NCI-H1092 (cell line): ENCODE measurements around the gene SPG21.

Source experiments
- DNase-seq: peaks from one replicate; lab custom pipeline; 2025; lab: John Stamatoyannopoulos, UW

SPG21 gene

DNA sequence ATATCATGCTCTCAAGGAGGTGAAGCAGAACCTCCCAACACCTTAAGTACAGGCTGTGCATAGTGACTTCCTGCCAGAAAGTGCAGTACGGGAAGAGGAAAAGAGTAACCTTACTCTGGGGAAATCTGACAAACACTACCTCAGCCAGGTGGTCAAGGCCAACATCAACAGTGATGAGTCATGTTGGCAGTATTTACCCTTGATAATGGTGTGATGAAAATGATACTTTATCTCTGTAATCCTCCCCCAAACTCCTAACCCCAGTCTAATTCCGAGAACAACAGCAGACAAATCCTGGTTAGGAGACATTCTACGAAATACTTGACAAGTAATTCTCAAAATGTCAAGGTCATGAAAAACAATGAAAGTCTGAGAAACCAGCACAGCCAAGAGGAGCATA lies 51.5 kb downstream of the SPG21 start:
- DNase-seq = no peak

DNA sequence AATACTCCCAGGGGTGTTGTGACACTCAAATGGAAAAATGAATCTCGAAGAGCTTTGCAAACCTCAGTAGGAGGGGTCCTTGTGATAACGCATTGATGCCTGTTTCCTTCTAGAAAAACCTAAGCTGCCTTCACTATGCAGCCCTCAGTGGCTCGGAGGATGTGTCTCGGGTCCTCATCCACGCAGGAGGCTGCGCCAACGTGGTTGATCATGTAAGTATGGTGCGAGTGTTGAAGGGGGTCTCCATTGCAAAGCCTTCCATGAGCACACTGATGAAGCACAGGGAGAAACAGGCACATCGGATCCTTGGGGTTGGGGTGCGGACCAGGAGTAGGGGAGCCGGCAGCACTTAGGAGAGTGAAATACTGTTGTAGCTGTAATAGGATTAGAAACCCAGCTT lies 55.7 kb downstream of the SPG21 start:
- no peak for DNase-seq

DNA sequence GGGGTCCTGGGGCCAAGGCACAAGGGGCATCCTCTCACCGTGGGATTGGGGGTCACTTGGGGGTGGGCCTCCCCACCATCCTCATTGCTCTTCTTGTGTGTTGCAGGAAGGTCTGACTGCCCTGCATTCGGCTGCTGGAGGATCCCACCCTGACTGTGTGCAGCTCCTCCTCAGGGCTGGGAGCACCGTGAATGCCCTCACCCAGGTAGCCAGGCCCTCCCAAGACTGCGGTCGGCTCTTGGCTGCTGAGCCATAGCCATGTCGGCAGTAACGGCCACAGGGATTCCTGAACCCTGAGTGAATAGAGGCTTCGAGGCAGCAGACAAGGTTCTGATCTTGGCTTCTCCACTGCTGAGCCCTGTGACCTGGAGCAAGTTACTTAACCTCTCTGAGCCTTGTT lies 58.3 kb downstream of the SPG21 start:
- no peak for DNase-seq

DNA sequence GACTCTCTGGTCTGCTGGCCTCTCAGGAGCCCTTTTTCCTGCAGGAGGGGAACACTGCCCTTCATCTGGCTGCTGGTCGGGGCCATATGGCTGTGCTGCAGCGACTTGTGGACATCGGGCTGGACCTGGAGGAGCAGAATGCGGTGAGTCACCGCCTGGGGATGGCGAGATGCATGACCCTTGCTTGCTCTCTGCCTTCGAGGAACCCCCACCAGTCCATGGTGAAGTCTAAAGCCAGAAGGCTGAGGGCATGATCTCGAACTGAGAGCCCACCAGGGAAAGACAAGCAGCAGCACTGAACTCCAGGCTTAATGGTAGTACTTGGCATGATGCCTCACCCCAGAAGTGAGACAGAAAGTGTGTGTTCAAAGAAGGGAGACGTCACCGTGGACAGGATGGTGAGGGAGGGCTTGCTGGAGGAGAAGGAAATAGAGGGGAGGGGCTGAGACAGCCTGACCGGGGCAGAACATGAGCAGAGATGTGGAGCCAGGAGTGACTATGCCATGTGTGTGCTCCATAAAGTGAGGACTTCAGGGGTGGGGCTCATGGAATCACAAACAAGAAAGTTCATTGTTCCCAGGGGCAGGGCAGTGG lies 58.8 kb downstream of the SPG21 start:
- no peak for DNase-seq

DNA sequence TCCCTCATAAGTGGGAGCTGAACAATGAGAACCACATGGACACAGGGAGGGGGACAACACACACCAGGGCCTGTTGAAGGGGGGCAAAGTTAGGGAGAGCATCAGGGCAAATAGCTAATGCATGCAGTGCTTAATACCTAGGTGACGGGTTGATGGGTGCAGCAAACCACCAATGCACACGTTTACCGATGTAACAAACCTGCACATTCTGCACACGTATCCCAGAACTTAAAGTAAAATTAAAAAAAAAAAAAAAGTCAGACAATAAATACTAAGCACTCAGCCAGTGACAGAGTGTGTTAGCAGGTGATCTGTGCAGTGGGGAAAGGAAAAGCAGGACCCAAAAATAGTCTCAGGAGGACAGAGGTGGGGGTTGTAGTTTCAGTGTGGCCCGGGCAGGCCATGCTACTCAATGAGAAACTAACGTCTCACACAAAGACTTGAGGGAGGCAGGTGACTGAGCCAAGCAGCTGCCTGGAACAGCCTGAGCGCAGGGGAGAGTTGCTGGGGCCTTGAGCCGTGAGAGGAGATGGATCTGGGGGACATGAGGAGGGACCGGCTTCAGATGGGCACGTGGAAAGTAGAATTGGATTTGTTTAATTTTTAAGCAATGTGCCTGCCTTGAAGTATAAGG lies 59.6 kb downstream of the SPG21 start:
- no peak for DNase-seq

DNA sequence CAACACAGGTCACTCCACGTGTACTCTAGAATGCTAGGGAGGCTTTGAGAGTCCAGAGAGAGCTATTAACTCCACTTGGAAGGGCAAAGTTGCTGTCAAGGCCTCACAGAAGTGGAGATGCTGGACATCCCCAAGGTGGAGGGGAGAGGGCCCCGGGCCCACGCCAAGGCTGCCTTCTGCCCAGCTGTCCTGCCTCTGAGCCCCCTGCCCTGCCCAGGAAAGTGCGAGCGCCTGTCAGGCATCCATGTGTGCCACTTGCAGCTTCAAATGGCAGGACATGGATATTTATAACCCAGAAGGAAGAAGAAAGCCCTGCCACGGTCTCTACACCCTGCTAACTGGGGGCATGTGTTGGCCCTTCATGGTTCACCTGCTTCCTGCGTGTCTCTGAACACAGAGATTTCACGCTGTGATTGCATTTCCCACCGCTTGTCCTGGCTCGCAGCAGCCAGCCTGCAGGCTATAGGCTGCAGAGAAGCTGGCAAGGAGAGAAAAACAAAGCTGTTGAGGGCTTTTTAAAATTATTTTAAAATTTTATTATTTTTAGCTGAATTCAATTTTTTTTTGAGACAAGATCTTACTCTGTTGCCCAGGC lies 61.0 kb downstream of the SPG21 start:
- no peak for DNase-seq

DNA sequence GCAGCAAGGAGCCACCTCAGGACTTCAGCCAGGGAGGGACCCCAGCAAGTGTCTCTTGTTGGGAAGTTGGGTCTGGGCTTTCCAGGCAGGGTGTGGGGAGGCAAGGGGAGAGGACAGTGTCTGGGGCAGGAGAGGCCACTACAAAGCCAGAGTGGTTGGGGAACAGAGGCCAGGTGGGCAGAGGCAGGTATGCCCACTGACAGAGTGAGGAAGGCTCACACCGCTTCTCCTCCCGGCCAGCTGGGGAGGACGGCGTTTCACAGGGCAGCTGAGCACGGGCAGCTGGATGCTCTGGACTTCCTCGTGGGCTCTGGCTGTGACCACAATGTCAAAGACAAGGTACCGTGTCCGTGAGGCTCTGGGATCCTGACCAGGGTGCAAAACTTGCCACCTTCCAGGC lies 63.1 kb downstream of the SPG21 start:
- DNase-seq = no peak

DNA sequence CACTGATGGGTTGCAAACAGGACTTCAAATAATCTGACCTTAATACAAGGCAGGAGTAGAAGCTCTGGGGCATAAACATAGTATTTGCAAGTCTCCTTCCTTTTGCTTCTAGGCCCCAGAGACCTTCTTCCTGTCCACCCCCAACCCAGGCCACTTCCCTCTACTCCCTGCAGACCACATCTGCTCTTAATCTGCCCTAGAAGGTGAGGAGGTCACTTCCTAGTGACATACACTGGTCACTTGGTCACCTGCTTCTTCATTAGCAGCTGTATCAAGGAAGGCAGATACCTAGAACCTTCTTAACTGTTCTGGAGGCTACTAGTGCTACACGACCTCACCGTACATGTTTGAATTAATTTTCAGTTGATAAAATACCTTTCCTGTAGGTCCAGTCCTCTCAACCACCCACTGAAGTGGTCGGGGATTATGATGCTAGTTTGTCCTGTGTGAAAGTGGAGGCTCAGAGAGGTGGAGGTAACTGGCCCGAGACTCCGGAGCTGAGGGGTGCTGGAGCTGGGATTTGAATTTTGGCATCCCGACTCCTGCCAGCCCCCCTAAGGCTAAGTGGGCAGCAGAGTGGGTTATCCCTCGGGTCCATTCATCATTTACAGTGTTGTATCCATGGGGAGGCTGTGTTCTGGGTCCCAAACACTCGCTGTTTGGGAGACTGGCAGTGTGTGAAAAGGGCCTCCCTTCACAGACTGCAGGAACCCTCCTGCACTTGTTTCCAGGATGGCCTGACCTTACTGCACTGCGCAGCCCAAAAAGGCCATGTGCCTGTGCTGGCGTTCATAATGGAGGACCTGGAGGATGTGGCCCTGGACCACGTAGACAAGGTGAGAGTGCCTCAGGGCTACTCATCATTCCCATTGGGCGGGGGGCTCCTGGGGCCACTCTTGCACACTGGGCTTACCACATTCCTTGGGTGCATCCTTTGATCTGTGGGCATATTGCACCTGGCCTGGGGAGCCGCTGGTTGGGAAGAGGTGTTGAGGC lies 64.1 kb downstream of the SPG21 start:
- no peak for DNase-seq

DNA sequence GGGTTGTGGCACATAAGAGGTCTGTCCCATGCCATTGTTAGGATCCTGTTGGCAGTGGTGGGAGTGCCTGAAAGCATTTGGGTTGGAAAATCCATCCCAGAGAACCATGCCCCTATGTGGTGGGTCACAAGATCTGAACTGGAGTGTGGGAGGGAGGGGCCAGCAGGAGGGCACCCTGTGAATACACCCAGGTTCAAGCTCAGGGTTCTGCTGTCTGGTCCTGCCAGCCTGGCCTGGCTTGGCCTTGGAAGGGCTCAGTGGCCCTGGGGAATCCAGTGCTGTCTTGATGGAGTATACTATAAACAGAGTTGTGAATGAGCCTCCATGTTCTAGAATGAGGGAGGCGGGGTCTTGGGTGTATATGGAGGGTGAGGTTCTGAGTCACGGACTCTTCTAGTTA lies 66.2 kb downstream of the SPG21 start:
- DNase-seq = no peak

DNA sequence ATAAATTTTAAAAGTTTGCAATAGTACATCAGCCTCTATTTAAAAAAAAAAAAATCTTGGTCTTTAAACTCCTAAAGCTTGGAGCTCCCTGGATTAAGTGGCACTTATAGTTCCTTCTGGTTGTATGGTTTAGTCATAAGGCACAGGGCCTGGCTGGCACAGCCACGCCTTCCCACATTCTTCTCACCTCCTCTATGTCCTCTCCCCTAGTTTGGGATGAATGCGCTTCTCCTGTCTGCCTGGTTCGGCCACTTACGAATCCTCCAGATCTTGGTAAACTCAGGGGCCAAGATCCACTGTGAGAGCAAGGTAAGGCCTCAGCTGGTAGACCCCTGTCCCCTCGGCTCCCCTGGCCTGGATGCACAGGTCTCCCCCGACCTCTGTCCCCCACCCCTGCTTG lies 68.0 kb downstream of the SPG21 start:
- no peak for DNase-seq

DNA sequence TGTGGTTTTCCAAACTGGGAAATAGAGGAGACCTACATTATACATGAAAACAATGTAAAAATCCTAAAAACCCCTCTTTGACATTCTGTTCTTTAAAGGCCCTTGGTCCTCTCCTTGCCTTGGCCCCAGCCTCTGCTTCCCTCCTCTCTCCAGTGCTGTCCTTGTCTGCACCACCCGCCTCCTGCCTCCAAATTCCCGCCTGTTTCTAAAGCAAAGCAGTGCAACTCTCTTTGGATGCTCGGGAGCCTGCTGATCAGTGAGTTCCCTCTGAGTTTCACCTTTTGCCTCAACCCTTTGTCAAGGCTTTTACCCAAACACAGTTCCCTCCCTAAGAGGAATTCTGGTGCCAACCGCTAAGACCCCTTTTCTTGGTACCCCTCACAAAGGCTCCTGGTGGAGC lies 70.0 kb downstream of the SPG21 start:
- DNase-seq = no peak

DNA sequence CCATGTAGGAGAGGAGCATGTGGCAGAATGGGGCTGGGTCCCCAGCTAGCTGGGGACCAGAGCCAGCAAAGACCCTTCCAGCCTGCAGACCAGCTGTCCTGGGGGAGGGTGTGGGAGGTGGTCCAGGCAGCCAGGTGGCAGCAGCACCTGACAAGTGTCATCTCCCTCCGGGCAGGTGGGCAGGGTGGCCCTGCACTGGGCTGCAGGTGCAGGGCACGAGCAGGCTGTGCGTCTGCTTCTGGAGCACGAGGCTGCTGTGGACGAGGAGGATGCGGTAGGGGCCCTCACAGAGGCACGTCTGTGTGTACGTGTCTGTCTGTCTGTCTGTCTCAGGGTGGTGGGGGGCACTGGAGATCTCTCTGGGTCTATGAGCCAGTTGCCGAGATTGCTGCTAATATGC lies 72.5 kb downstream of the SPG21 start:
- no peak for DNase-seq

DNA sequence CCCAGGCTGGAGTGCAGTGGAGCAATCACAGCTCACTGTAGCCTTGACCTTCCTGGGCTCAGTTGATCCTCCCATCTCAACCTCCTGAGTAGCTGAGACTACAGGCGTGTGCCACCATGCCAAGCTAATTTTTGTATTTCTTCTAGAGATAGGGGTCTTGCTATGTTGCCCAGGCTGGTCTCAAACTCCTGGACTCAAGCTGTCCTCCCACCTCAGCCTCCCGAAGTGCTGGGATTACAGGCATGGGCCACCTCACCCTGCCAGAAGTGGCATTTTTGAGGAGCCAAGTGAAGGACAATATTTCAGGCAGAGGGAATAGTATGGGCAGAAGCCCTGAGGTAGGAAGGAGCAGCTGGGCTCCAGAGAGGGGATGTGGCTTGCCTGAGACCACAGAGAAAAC lies 73.3 kb downstream of the SPG21 start:
- DNase-seq = no peak

DNA sequence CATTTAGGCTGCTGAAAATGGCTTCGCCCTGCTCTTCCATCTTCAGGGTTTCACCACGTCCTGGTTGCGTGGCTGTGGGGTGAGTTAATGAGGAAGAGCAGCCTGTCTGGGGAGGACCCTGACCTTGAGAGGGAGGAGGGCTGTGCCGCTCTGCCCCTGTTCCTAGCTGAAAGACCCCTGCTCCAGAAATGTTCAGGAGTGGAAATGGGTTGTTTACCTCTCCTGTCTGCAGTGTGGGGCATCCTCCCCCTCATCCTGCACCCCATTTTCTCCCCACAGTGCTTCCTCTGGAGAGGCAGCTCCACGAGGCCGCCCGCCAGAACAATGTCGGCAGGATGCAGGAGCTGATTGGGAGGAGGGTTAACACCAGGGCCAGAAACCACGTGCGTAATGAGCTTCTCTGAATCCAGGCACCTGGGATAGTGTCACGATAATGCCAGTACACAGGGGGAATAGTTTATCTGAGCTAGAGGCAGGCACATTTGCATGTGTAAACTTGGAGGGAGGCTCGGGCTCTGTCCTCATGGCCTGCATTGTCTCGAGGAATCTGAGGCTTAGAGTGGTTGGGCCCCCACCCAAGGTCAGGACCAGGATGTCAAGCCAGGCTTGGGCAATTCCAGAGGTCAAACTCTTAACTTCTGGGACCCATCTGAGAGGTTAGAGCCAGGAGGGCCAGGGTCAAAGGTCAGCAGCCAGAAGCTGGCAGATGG lies 74.0 kb downstream of the SPG21 start:
- DNase-seq = no peak
